Kidney (tissue), 14 donors: Measurements from ENCODE around the gene MYT1. TPM values are rescaled to one million over a fixed set of nuclear protein-coding genes. Genes with fewer than 3 reads are reported as not detected.

ENCODE experiments used
- DNase-seq, 5 donors: peaks; one replicate each; pipeline ENCODE4 v3.0.0-alpha.2; 2013 to 2020
- FAIRE-seq: peaks from 2 replicates; lab custom pipeline; 2012; peaks lifted over from hg19 to GRCh38; lab: Jason Lieb, UNC
- H3K27ac ChIP-seq, 2 donors: one replicate each; pipeline ENCODE4 v1.7.0; 2013; ENCODE audit warnings: low read depth in 2 of 2, low read length in 2 of 2, inconsistent platforms in 1 of 2
- H3K27me3 ChIP-seq: one replicate; pipeline ENCODE4 v1.7.1; 2013; ENCODE audit warnings: low read length, inconsistent platforms; ENCODE audit not compliant: control insufficient read depth, insufficient read depth
- H3K36me3 ChIP-seq, 3 donors: one replicate each; pipeline versions ENCODE4 v1.7.0 to v1.7.1; 2013; ENCODE audit warnings: low read length in 3 of 3, control low read depth in 1 of 3, inconsistent platforms in 1 of 3; ENCODE audit not compliant: insufficient read depth in 3 of 3, control insufficient read depth in 2 of 3
- H3K4me1 ChIP-seq, 3 donors: one replicate each; pipeline versions ENCODE4 v1.7.0 to v1.7.1; 2013; ENCODE audit warnings: low read length in 3 of 3, inconsistent platforms in 1 of 3, low read depth in 1 of 3; ENCODE audit not compliant: control insufficient read depth in 2 of 3, insufficient read depth in 2 of 3
- H3K4me3 ChIP-seq, 3 donors: one replicate each; pipeline versions ENCODE4 v1.7.0 to v1.8.1; 2013; ENCODE audit warnings: low read length in 3 of 3, control low read depth in 1 of 3, inconsistent platforms in 1 of 3
- H3K9ac ChIP-seq, 3 donors: one replicate each; pipeline versions ENCODE4 v1.7.0 to v1.7.1; 2013; ENCODE audit warnings: low read length in 3 of 3, control low read depth in 1 of 3, inconsistent platforms in 1 of 3
- H3K9me3 ChIP-seq, 3 donors: one replicate each; pipeline versions ENCODE4 v1.7.0 to v1.7.1; 2013; ENCODE audit warnings: low read length in 3 of 3, control low read depth in 1 of 3, inconsistent platforms in 1 of 3; ENCODE audit not compliant: control insufficient read depth in 2 of 3, insufficient read depth in 1 of 3
- CTCF ChIP-seq: IDR thresholded peaks from 3 replicates; pipeline ENCODE4 v1.5.1; 2012; ENCODE audit warnings: mild to moderate bottlenecking, moderate library complexity, borderline replicate concordance; ENCODE audit not compliant: insufficient read depth; ENCODE audit errors: extremely low read depth
- intact Hi-C: fragments of 100-400 bp; cut with DNase I; formaldehyde crosslinking; loops from one replicate; pipeline ENCODE4 v1.11.1; 2022
- polyA plus RNA-seq: library from polyadenylated mRNA; stranded (reverse); fragments of 350-450 nt; fragmentation: Illumina TruSeq; extraction: RNeasy Lipid Tissue Mini Kit (QIAGEN cat#74804); gene quantifications from one replicate; pipeline ENCODE4 v1.2.3, GENCODE V29; 2014; ENCODE audit warnings: low read depth, low replicate concordance; ENCODE audit not compliant: insufficient read depth
- total RNA-seq: library from RNA; stranded (reverse); fragmentation: NEBNext Ultra II Directional; extraction: Animal tissue kit (Norgen Biotek cat#: 25700); gene quantifications from one replicate; pipeline ENCODE4 v1.2.1, GENCODE V29; 2021
- donor health status: control.
- donor health status: control.
- donor health status: control.
- donor health status: control.
- donor health status: control.
- donor health status: DM: yes; HTN: yes; CAD: no.
- donor health status: Normal renal cell carcinoma (clear cell type).

MYT1 gene
- total and polyA plus RNA-seq, 2 donors from 2014 or later: not detected

DNA sequence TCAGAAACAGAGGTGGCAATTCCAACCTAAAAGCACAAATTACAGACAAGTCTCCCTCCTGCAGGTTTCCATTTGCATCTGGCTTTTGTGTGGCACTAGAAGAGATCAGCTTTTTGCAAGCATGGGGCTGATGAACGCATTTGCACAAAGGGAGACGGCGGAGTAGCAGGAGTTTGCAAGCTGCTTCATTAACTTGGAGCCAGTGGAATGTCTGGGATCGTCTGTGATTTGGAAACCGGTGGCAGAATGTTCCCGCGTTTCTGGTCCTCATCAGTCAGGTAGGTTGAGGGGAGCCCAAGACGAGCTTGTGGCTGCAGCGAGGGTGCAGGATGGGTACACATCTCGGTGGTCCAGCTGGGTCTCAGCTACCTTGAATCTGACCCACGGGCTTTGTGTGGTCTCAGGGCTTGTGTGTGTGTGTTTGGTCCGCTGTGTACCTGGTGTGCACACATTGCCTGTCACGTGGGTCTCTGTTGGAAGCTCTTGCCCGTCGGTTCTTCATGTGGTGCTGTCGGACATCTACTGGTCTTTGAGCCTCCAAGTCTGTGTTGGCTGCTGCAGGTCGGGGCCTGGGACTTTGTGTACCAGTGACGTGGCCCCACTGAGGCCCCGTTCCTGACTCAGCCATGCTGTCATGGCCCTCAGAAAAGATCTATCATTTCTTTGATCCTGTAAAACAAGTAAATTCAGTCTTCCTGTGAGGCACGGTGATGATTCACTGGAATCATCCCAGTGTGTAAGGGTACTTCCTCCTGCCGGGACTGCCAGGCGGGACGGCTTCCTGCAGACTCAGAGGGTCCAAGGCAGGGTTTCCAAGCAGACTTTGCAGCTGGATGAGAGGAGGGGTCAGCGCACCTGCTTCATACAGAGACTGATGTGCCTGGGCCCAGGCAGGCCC lies 12.4 kb upstream of the MYT1 start:
- peak in 1 of 5 donors; percentile 27 for DNase-seq
- no peaks in the 10 kb centered on the region for H3K4me1 ChIP-seq
- H3K4me3 ChIP-seq: no peak overlapping the region
- H3K9ac ChIP-seq: no peak overlapping the region
- intact Hi-C loops: no loop called here
- H3K9me3 ChIP-seq: no peaks in the 10 kb centered on the region
- no peaks in the 10 kb centered on the region for H3K27me3 ChIP-seq
- TF ChIP-seq CTCF: no peak
- no peak for FAIRE-seq
- H3K36me3 ChIP-seq: no peaks in the 10 kb centered on the region
- H3K27ac ChIP-seq: no peak overlapping the region

GRCh38 chr20:64152906-64153305 lies 11.3 kb upstream of the MYT1 start:
- Histone ChIP-seq H3K4me1 (no peaks in the 10 kb centered on the region), H3K27ac (no peak overlapping the region), H3K27me3 (no peaks in the 10 kb centered on the region), H3K9me3 (no peaks in the 10 kb centered on the region), H3K4me3 (no peak overlapping the region), H3K9ac (no peak overlapping the region), H3K36me3 (no peaks in the 10 kb centered on the region)
- DNase-seq: peak in 1 of 5 donors; percentile 58
- intact Hi-C loops: no loop called here
- no peak for TF ChIP-seq CTCF
- FAIRE-seq: no peak

DNA sequence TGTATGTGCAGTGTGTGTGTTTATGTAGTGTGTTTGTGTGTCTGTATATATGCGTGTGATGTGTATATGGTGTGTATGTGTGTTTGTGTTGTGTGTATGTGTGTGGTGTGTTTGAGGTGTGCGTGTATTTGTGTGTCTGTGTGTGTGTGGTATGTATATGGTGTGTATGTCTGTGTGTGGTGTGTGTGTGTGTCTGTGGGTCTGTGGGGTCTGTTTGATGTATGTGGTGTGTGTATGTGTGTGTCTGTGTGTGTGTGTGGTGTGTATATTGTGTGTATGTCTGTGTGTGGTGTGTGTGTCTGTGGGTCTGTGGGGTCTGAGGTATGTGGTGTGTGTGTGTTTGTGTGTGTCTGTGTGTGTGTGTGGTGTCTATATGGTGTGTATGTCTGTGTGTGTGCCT lies 10.8 kb upstream of the MYT1 start:
- H3K36me3 ChIP-seq: no peaks in the 10 kb centered on the region
- no peaks in the 10 kb centered on the region for H3K9me3 ChIP-seq
- no peak overlapping the region for H3K27ac ChIP-seq
- no peak for TF ChIP-seq CTCF
- no peak overlapping the region for H3K4me3 ChIP-seq
- H3K27me3 ChIP-seq: no peaks in the 10 kb centered on the region
- H3K4me1 ChIP-seq: no peaks in the 10 kb centered on the region
- intact Hi-C loops: no loop called here
- FAIRE-seq (no peak), DNase-seq (no peak)
- H3K9ac ChIP-seq: no peak overlapping the region
